HepG2 (cell line): ENCODE results near the gene RRAS. TPM values are rescaled to one million over a fixed set of nuclear protein-coding genes. Genes with fewer than 3 reads are reported as not detected.
A peak's percentile ranks its signal among the peaks of the same experiment; 100 is the strongest.

ENCODE experiments used
- ATAC-seq: fragments of 200-7000 bp; cut with Tn5 transposase; 3 replicates; pipeline ENCODE4 v1.9.1; 2020; ENCODE audit warnings: mild to moderate bottlenecking, moderate library complexity
- BruUV-seq: library from RNA; stranded (reverse); fragments of 400-500 nt; replicated peaks from 2 replicates; lab custom pipeline; 2021; lab: Mats Ljungman, UMichigan
- CTCF ChIA-PET: fragments of 300-600 bp; formaldehyde crosslinking; extraction: SDS; loops from one replicate; lab custom pipeline; 2021; ENCODE audit warnings: low total read pairs, inconsistent platforms, low intra/inter-chr PET ratio; lab: Yijun Ruan, JAX
- POLR2A ChIA-PET: fragments of 350-600 bp; sonication (Branson Sonifier 250); formaldehyde crosslinking; loops from one replicate; lab custom pipeline; 2020; ENCODE audit warnings: antibody characterized with exemption, inconsistent platforms; lab: Yijun Ruan, JAX
- DNase-seq: peaks from one replicate; pipeline ENCODE4 v3.0.0-alpha.2; 2015; ENCODE audit warnings: low spot score
- FAIRE-seq: peaks from 3 replicates; lab custom pipeline; 2011; peaks lifted over from hg19 to GRCh38; lab: Jason Lieb, UNC
- H2AFZ ChIP-seq: one replicate; pipeline ENCODE4 v1.6.1; 2011; ENCODE audit warnings: low read length, inconsistent platforms
- H3K27ac ChIP-seq: fragments of 300-600 bp; 3 replicates; pipeline ENCODE4 v1.8.0; 2011; ENCODE audit warnings: mixed run types, mild to moderate bottlenecking, mixed read lengths, low read length, inconsistent platforms; ENCODE audit not compliant: insufficient read depth; ENCODE audit errors: extremely low read length
- H3K27me3 ChIP-seq, 2 experiments: fragments of 200-600 bp in 1 of 2; 2 replicates in 1 of 2; 3 replicates in 1 of 2; pipeline versions ENCODE4 v1.6.0 to v1.8.0; 2011; ENCODE audit warnings: low read length in 2 of 2, mild to moderate bottlenecking in 2 of 2, moderate library complexity in 2 of 2, inconsistent platforms in 1 of 2; ENCODE audit not compliant: insufficient read depth in 2 of 2, control insufficient read depth in 1 of 2
- H3K36me3 ChIP-seq, 2 experiments: fragments of 200-600 bp in 1 of 2; replicated peaks in 1 of 2; 2 replicates in 1 of 2; 3 replicates in 1 of 2; pipeline versions ENCODE4 v1.5.1 to v1.8.0; 2011; ENCODE audit warnings: low read length in 2 of 2, inconsistent platforms in 1 of 2; ENCODE audit not compliant: insufficient read depth in 2 of 2, control insufficient read depth in 1 of 2
- H3K4me1 ChIP-seq: 2 replicates; pipeline ENCODE4 v1.5.1; 2012; ENCODE audit warnings: low read length, inconsistent platforms; ENCODE audit not compliant: insufficient read depth
- H3K4me2 ChIP-seq: 2 replicates; pipeline ENCODE4 v1.6.0; 2011; ENCODE audit warnings: low read depth, low read length, inconsistent platforms
- H3K4me3 ChIP-seq, 3 experiments: fragments of 200-600 bp in 1 of 3; sonication (generic), shearing (Covaris generic) in 1 of 3; replicated peaks in 1 of 3; 2 replicates each; pipeline ENCODE4 v1.5.1; 2011 to 2016; ENCODE audit warnings: low read length in 3 of 3, inconsistent platforms in 2 of 3, low read depth in 2 of 3, mild to moderate bottlenecking in 2 of 3, control low read depth in 1 of 3, mixed read lengths in 1 of 3; ENCODE audit not compliant: insufficient read depth in 1 of 3
- H3K79me2 ChIP-seq: one replicate; pipeline ENCODE4 v1.6.1; 2011; ENCODE audit warnings: low read length, inconsistent platforms; ENCODE audit not compliant: insufficient read depth
- H3K9ac ChIP-seq: 2 replicates; pipeline ENCODE4 v1.6.0; 2011; ENCODE audit warnings: mild to moderate bottlenecking, low read depth, low read length, inconsistent platforms; ENCODE audit not compliant: insufficient read depth
- H3K9me3 ChIP-seq: 2 replicates; pipeline ENCODE4 v1.5.1; 2012; ENCODE audit warnings: mild to moderate bottlenecking, low read length
- H4K20me1 ChIP-seq: 2 replicates; pipeline ENCODE4 v1.6.0; 2011; ENCODE audit warnings: inconsistent platforms, mild to moderate bottlenecking, low read length, moderate library complexity; ENCODE audit not compliant: insufficient read depth
- ARID3A ChIP-seq: IDR thresholded peaks from 2 replicates; pipeline ENCODE4 v1.6.1; 2012; ENCODE audit warnings: low read depth, low read length, improper control_type of control experiment
- BHLHE40 ChIP-seq: IDR thresholded peaks from 2 replicates; pipeline ENCODE4 v1.6.1; 2011; ENCODE audit warnings: low read length, improper control_type of control experiment
- CC2D1A ChIP-seq: sonication (generic); formaldehyde crosslinking; IDR thresholded peaks from 2 replicates; pipeline ENCODE4 v1.8.1; 2023; ENCODE audit warnings: mild to moderate bottlenecking, missing genetic modification reagents
- HNF1B ChIP-seq: sonication (generic); formaldehyde crosslinking; IDR thresholded peaks from 2 replicates; pipeline ENCODE4 v1.5.1; 2020; ENCODE audit warnings: mild to moderate bottlenecking, moderate library complexity, missing genetic modification reagents
- SIN3B ChIP-seq: fragments of 150-350 bp; IDR thresholded peaks from 2 replicates; pipeline ENCODE4 v1.6.1; 2014; ENCODE audit warnings: low read length
- ZFP37 ChIP-seq: sonication (generic); formaldehyde crosslinking; IDR thresholded peaks from 2 replicates; pipeline ENCODE4 v1.4.0; 2020; ENCODE audit warnings: missing genetic modification reagents, borderline replicate concordance
- ZFP91 ChIP-seq: sonication (generic); formaldehyde crosslinking; IDR thresholded peaks from 2 replicates; pipeline ENCODE4 v1.9.0; 2022; ENCODE audit warnings: missing genetic modification reagents, mild to moderate bottlenecking, borderline replicate concordance
- ZNF740 ChIP-seq: sonication (generic); formaldehyde crosslinking; IDR thresholded peaks from 2 replicates; pipeline ENCODE4 v1.4.0; 2020; ENCODE audit warnings: missing genetic modification reagents
- WGBS: methylation state at CpG from one replicate; pipeline ENCODE4 v1.1.6; 2017; ENCODE audit warnings: low lambda C conversion rate; 5-methylcytosine and 5-hydroxymethylcytosine counted together
- in situ Hi-C: cut with HindIII; loops from 2 replicates; pipeline ENCODE4 v1.10.0; 2017; ENCODE audit warnings: low pct_unique_long_range_greater_than_20kb; ENCODE audit not compliant: extremely low pct_ligation_motif_present
- intact Hi-C: fragments of 100-400 bp; cut with micrococcal nuclease; formaldehyde crosslinking; loops from one replicate; pipeline ENCODE4 v1.10.0; 2022; ENCODE audit not compliant: unreplicated experiment
- polyA plus RNA-seq, 8 experiments: library from polyadenylated mRNA; depleted of rRNA in 3 of 8; stranded (reverse) in 7 of 8; unstranded in 1 of 8; fragments of >200 nt; fragmentation: Illumina TruSeq in 4 of 8; extraction: Trizol in 4 of 8; gene quantifications; 2 replicates each; pipeline versions ENCODE4 v1.2.1 to v1.2.3, GENCODE V29; 2011 to 2016; ENCODE audit warnings: low read depth in 4 of 8, missing spikeins in 1 of 8, mixed read lengths in 1 of 8; ENCODE audit not compliant: insufficient read depth in 1 of 8
- total RNA-seq, 5 experiments: library from RNA; depleted of rRNA; stranded (reverse); fragments of >200 nt; fragmentation: Illumina TruSeq; extraction: Trizol; gene quantifications; 2 replicates each; pipeline ENCODE4 v1.2.3, GENCODE V29; 2016; ENCODE audit warnings: low read depth in 1 of 5
- TF ChIP-seq, protein P1 (sequence below): sonication (generic); formaldehyde crosslinking; IDR thresholded peaks from 2 replicates; pipeline ENCODE4 v1.8.0; 2022; ENCODE audit warnings: mild to moderate bottlenecking, missing genetic modification reagents, borderline replicate concordance

RRAS gene
- total and polyA plus RNA-seq, 2 of the 13 experiments (the other 11 are each of a cell fraction or from before 2014, with no cell fraction given): 1.5 to 12.0 TPM

- CTCF ChIA-PET: interaction anchor here (0.9 to 1.5 kb wide), 2 partner anchors 8 to 109 kb away, joined by 3 to 5 read pairs; no protein-coding TSS in a partner anchor
- H3K9me3 ChIP-seq: no peaks in the 10 kb centered on the region
- no TSS peak for BruUV-seq
- intact Hi-C loops (loop anchor here (5.0 kb wide), 1 partner anchor 38 kb away; the partner anchor contains the start of genes RRAS and SCAF1), in situ Hi-C loops (loop anchor here (10.0 kb wide), 1 partner anchor 85 kb away; the partner anchor contains the start of gene PRR12)
- no peak for ATAC-seq
- no peaks in the 10 kb centered on the region for H3K27me3 ChIP-seq
- no peak for TF ChIP-seq ARID3A
- TF ChIP-seq ZFP91: no peak
- no peak for TF ChIP-seq HNF1B (CRISPR knock-in tag)
- TF ChIP-seq, protein P1, sequence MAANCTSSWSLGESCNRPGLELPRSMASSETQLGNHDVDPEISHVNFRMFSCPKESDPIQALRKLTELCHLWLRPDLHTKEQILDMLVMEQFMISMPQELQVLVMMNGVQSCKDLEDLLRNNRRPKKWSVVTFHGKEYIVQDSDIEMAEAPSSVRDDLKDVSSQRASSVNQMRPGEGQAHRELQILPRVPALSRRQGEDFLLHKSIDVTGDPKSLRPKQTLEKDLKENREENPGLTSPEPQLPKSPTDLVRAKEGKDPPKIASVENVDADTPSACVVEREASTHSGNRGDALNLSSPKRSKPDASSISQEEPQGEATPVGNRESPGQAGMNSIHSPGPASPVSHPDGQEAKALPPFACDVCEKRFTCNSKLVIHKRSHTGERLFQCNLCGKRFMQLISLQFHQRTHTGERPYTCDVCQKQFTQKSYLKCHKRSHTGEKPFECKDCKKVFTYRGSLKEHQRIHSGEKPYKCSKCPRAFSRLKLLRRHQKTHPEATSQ: no peak
- no peak for TF ChIP-seq ZFP37 (CRISPR knock-in tag)
- TF ChIP-seq ZNF740: no peak
- TF ChIP-seq SIN3B: no peak
- no peak for TF ChIP-seq CC2D1A (CRISPR knock-in tag)
- no peak for TF ChIP-seq BHLHE40
- POLR2A ChIA-PET: no interaction called here
- no peak overlapping the region for H2AFZ ChIP-seq
- peaks cover 13 to 40% of the 10 kb centered on the region in 2 experiments for H3K36me3 ChIP-seq
- H3K27ac ChIP-seq: peak overlapping the region; percentile 49
- no peak overlapping the region for H3K9ac ChIP-seq
- H3K79me2 ChIP-seq: peaks cover 42% of the 10 kb centered on the region
- FAIRE-seq: no peak
- H3K4me1 ChIP-seq: peaks cover 39% of the 10 kb centered on the region
- H4K20me1 ChIP-seq: peaks cover 37% of the 10 kb centered on the region
- DNase-seq: no peak
- WGBS: 90% methylated on average over 10 of the region's 10 CpGs
- H3K4me2 ChIP-seq: peak overlapping the region; percentile 34
- H3K4me3 ChIP-seq: no peak overlapping the region
These were observed 39.9 kb upstream of the RRAS start for GRCh38 chr19:49679771-49680413.
